Upper lobe of right lung (tissue), 1 donor: ENCODE results near the gene SLC2A13. TPM values are rescaled to one million over a fixed set of nuclear protein-coding genes. Genes with fewer than 3 reads are reported as not detected.

Experiments
- ATAC-seq: fragments of 200-7000 bp; cut with Tn5 transposase; one replicate; pipeline ENCODE4 v1.9.1; 2020; ENCODE audit warnings: mild to moderate bottlenecking, moderate library complexity
- DNase-seq: peaks from one replicate; pipeline ENCODE4 v3.0.0-alpha.2; 2020
- H3K27ac ChIP-seq: fragments of 200-600 bp; one replicate; pipeline ENCODE4 v1.8.0; 2022
- H3K27me3 ChIP-seq: fragments of 200-600 bp; one replicate; pipeline ENCODE4 v1.8.0; 2022; ENCODE audit warnings: mild to moderate bottlenecking
- H3K36me3 ChIP-seq: fragments of 200-600 bp; one replicate; pipeline ENCODE4 v1.8.0; 2022
- H3K4me1 ChIP-seq: fragments of 200-600 bp; one replicate; pipeline ENCODE4 v1.8.0; 2022
- H3K4me3 ChIP-seq: fragments of 200-600 bp; one replicate; pipeline ENCODE4 v1.8.0; 2022; ENCODE audit warnings: mild to moderate bottlenecking
- H3K9me3 ChIP-seq: fragments of 200-600 bp; one replicate; pipeline ENCODE4 v1.8.0; 2022
- CTCF ChIP-seq: fragments of 200-600 bp; IDR thresholded peaks from one replicate; pipeline ENCODE4 v1.8.0; 2022; ENCODE audit warnings: antibody characterized with exemption
- intact Hi-C: fragments of 100-400 bp; cut with DNase I; formaldehyde crosslinking; loops from one replicate; pipeline ENCODE4 v1.11.0; 2022
- total RNA-seq: library from RNA; stranded (reverse); fragmentation: NEBNext Ultra II Directional; extraction: Animal tissue kit (Norgen Biotek cat#: 25700); gene quantifications from one replicate; pipeline ENCODE4 v1.2.1, GENCODE V29; 2021
- donor health status: DM: no; HTN: yes; CAD: no; lungs with severe emphysema.

The SLC2A13 gene
- total RNA-seq, 1 donor from 2014 or later = 11.3 TPM

- Histone ChIP-seq H3K27ac (no peak overlapping the region), H3K9me3 (no peaks in the 10 kb centered on the region), H3K4me1 (no peaks in the 10 kb centered on the region), H3K36me3 (no peaks in the 10 kb centered on the region), H3K27me3 (no peaks in the 10 kb centered on the region), H3K4me3 (no peak overlapping the region)
- DNase-seq = no peak
- intact Hi-C loops = no loop called here
- no peak for ATAC-seq
- TF ChIP-seq CTCF = no peak
These were observed 232.8 kb downstream of the SLC2A13 start for GRCh38 chr12:39873065-39873464.

GRCh38 chr12:39872425-39872824 is 233.5 kb downstream of the SLC2A13 start:
- no peak overlapping the region for H3K27ac ChIP-seq

GRCh38 chr12:39868328-39868725 is 237.6 kb downstream of the SLC2A13 start:
- H3K27ac ChIP-seq = no peak overlapping the region
- no peak overlapping the region for H3K4me3 ChIP-seq
- intact Hi-C loops = no loop called here
- H3K27me3 ChIP-seq = no peaks in the 10 kb centered on the region
- DNase-seq (no peak), ATAC-seq (no peak)
- H3K4me1 ChIP-seq = no peaks in the 10 kb centered on the region
- no peak for TF ChIP-seq CTCF
- no peaks in the 10 kb centered on the region for H3K9me3 ChIP-seq
- H3K36me3 ChIP-seq = no peaks in the 10 kb centered on the region

More at GRCh38 chr12:39872425-39872824, 233.5 kb downstream of the SLC2A13 start:
- Histone ChIP-seq H3K9me3 (no peaks in the 10 kb centered on the region), H3K27me3 (no peaks in the 10 kb centered on the region), H3K4me3 (no peak overlapping the region), H3K4me1 (no peaks in the 10 kb centered on the region), H3K36me3 (no peaks in the 10 kb centered on the region)
- ATAC-seq = no peak
- TF ChIP-seq CTCF = no peak
- intact Hi-C loops = no loop called here
- DNase-seq = no peak

- Histone ChIP-seq H3K27ac (no peak overlapping the region), H3K4me3 (no peak overlapping the region), H3K36me3 (no peaks in the 10 kb centered on the region), H3K4me1 (no peaks in the 10 kb centered on the region), H3K27me3 (no peaks in the 10 kb centered on the region), H3K9me3 (no peaks in the 10 kb centered on the region)
- intact Hi-C loops = no loop called here
- no peak for DNase-seq
- no peak for TF ChIP-seq CTCF
- no peak for ATAC-seq
These were observed 238.1 kb downstream of the SLC2A13 start for GRCh38 chr12:39867631-39868327.

- ATAC-seq = no peak
- H3K27ac ChIP-seq = no peak overlapping the region
- TF ChIP-seq CTCF = no peak
- DNase-seq = no peak
- no peaks in the 10 kb centered on the region for H3K36me3 ChIP-seq
- no peaks in the 10 kb centered on the region for H3K4me1 ChIP-seq
- no peaks in the 10 kb centered on the region for H3K27me3 ChIP-seq
- H3K9me3 ChIP-seq = no peaks in the 10 kb centered on the region
- no peak overlapping the region for H3K4me3 ChIP-seq
- intact Hi-C loops = no loop called here
These were observed 239.7 kb downstream of the SLC2A13 start for GRCh38 chr12:39866135-39866534.

GRCh38 chr12:39860695-39861094 is 245.2 kb downstream of the SLC2A13 start:
- DNase-seq (no peak), ATAC-seq (no peak)
- Histone ChIP-seq H3K27ac (no peak overlapping the region), H3K4me3 (no peak overlapping the region), H3K36me3 (no peaks in the 10 kb centered on the region), H3K9me3 (no peaks in the 10 kb centered on the region), H3K27me3 (no peaks in the 10 kb centered on the region), H3K4me1 (no peaks in the 10 kb centered on the region)
- intact Hi-C loops = no loop called here
- TF ChIP-seq CTCF = no peak
